HEK293T (cell line): ENCODE data around the gene MRPS2.

Experiments
- CTCF ChIA-PET: fragments of 350-600 bp; formaldehyde crosslinking; extraction: SDS; loops from one replicate; lab custom pipeline; 2021; ENCODE audit warnings: antibody characterized with exemption, inconsistent platforms; lab: Yijun Ruan, JAX
- POLR2A ChIA-PET: fragments of 350-600 bp; formaldehyde crosslinking; extraction: SDS; loops from one replicate; lab custom pipeline; 2020; ENCODE audit warnings: antibody characterized with exemption, inconsistent platforms; lab: Yijun Ruan, JAX
- DNase-seq: peaks from one replicate; pipeline ENCODE4 v3.0.0; 2012; ENCODE audit warnings: mixed read lengths; ENCODE audit errors: extremely low spot score
- ARNT ChIP-seq: fragments of 450-650 bp; IDR thresholded peaks from 2 replicates; pipeline ENCODE4 v1.6.1; 2017; ENCODE audit warnings: mild to moderate bottlenecking
- BHLHE40 ChIP-seq: fragments of 450-650 bp; IDR thresholded peaks from 2 replicates; pipeline ENCODE4 v1.6.1; 2016; ENCODE audit warnings: mild to moderate bottlenecking, moderate library complexity, borderline replicate concordance
- CTBP1 ChIP-seq: fragments of 450-650 bp; IDR thresholded peaks from 2 replicates; pipeline ENCODE4 v1.6.1; 2016; ENCODE audit warnings: borderline replicate concordance
- ELF4 ChIP-seq: fragments of 450-650 bp; IDR thresholded peaks from 2 replicates; pipeline ENCODE4 v1.6.1; 2017; ENCODE audit warnings: antibody characterized with exemption
- FOXA1 ChIP-seq: fragments of 450-650 bp; IDR thresholded peaks from 2 replicates; pipeline ENCODE4 v1.6.1; 2016; ENCODE audit warnings: mild to moderate bottlenecking
- FOXK2 ChIP-seq: fragments of 450-650 bp; IDR thresholded peaks from 2 replicates; pipeline ENCODE4 v1.6.1; 2016; ENCODE audit warnings: mild to moderate bottlenecking
- FOXM1 ChIP-seq: fragments of 450-650 bp; IDR thresholded peaks from 2 replicates; pipeline ENCODE4 v1.6.1; 2017; ENCODE audit warnings: mild to moderate bottlenecking, borderline replicate concordance
- HDGF ChIP-seq: fragments of 450-650 bp; IDR thresholded peaks from 2 replicates; pipeline ENCODE4 v1.6.1; 2017; ENCODE audit warnings: antibody characterized with exemption, borderline replicate concordance
- L3MBTL2 ChIP-seq: fragments of 450-650 bp; conservative IDR thresholded peaks from 2 replicates; pipeline ENCODE4 v1.6.1; 2016; ENCODE audit warnings: mild to moderate bottlenecking
- LEF1 ChIP-seq: fragments of 450-650 bp; IDR thresholded peaks from 2 replicates; pipeline ENCODE4 v1.6.1; 2017; ENCODE audit warnings: mild to moderate bottlenecking, borderline replicate concordance
- NFRKB ChIP-seq: fragments of 450-650 bp; IDR thresholded peaks from 2 replicates; pipeline ENCODE4 v1.6.1; 2016; ENCODE audit warnings: mild to moderate bottlenecking, moderate library complexity
- SP1 ChIP-seq: fragments of 450-650 bp; IDR thresholded peaks from 2 replicates; pipeline ENCODE4 v1.6.1; 2017
- SUZ12 ChIP-seq: fragments of 450-650 bp; IDR thresholded peaks from 2 replicates; pipeline ENCODE4 v1.6.1; 2016; ENCODE audit warnings: mild to moderate bottlenecking
- TARDBP ChIP-seq: fragments of 450-650 bp; IDR thresholded peaks from 2 replicates; pipeline ENCODE4 v1.6.1; 2016
- ZNF384 ChIP-seq: fragments of 450-650 bp; IDR thresholded peaks from 2 replicates; pipeline ENCODE4 v1.6.1; 2016
- TF ChIP-seq, protein P1 (sequence below): fragments of 450-650 bp; IDR thresholded peaks from 2 replicates; pipeline ENCODE4 v1.6.1; 2016

MRPS2 gene

DNA sequence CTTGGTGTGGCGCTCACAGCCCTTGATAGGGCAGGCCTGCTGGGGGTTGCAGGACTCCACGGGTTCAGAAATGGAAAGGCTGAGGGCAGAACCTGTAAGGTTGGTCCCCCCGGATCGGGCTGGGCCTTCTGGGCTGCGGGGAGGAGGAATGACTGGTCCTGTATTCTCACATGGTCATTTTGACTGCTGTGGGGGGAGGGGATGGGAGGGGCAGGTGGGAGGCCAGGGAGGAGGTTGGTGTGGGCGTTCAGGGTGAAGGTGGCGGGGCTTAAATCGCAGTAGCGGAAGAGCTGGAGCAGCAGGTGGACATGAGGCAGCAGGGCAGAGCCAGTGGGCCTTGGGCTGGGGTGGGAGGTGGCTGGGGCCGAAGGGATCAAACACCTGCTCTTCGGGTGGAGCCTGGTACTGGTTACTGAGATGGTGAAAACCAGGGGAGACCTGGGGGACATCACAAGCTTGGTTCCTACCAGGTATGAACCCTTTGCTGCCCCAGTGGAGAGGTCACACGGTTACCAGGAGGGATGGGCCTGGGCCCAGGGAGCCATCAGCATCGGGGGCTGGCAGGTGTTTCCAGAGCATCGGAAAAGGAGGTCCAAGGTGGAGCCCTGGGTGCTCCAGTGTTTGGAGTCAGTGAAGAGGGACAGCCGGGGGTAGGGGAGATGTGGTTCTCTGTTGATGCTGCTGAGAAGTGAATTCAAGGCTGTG lies 1.8 kb downstream of the MRPS2 start:
- DNase-seq, result no peak
- no peak for TF ChIP-seq CTBP1
- no peak for TF ChIP-seq ARNT
- no peak for TF ChIP-seq SUZ12
- TF ChIP-seq BHLHE40, result no peak
- no peak for TF ChIP-seq ZNF384
- no peak for TF ChIP-seq ELF4
- TF ChIP-seq HDGF, result no peak
- TF ChIP-seq FOXK2, result no peak
- TF ChIP-seq, protein P1, sequence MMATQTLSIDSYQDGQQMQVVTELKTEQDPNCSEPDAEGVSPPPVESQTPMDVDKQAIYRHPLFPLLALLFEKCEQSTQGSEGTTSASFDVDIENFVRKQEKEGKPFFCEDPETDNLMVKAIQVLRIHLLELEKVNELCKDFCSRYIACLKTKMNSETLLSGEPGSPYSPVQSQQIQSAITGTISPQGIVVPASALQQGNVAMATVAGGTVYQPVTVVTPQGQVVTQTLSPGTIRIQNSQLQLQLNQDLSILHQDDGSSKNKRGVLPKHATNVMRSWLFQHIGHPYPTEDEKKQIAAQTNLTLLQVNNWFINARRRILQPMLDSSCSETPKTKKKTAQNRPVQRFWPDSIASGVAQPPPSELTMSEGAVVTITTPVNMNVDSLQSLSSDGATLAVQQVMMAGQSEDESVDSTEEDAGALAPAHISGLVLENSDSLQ, result no peak
- CTCF ChIA-PET, result no interaction called here
- POLR2A ChIA-PET, result no interaction called here

DNA sequence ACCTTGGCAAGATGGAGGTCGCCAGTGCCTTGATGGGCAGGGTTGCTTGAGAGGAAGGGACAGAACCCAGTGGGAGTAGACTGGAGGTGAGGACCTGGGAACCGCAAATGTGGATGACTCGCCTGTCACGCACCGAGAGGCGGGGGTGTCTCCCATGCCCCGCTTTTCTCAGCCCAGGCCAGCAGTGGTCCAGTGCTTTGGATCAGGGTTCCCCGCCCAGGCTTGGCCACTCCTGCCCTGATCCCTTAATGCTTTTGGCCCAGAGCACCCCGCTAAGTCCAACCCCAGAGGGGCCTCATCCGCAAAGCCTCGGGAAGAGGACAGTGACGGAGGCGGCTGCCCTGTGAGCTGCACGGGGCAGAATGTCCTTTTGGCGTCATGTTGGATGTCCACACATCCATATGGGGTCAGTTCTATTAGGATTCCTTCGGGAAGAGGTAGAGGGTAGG lies 2.4 kb downstream of the MRPS2 start:
- DNase-seq, result no peak
- ChIA-PET CTCF (no interaction called here), POLR2A (no interaction called here)
- no peak for TF ChIP-seq HDGF
- TF ChIP-seq, protein P1, result no peak
- TF ChIP-seq ARNT, result no peak
- TF ChIP-seq ELF4, result no peak
- TF ChIP-seq FOXK2, result no peak
- TF ChIP-seq FOXM1, result no peak
- no peak for TF ChIP-seq CTBP1
- TF ChIP-seq ZNF384, result no peak
- TF ChIP-seq TARDBP, result no peak
- no peak for TF ChIP-seq L3MBTL2
- TF ChIP-seq SP1, result no peak
- no peak for TF ChIP-seq FOXA1
- TF ChIP-seq BHLHE40, result no peak
- TF ChIP-seq SUZ12, result no peak

DNA sequence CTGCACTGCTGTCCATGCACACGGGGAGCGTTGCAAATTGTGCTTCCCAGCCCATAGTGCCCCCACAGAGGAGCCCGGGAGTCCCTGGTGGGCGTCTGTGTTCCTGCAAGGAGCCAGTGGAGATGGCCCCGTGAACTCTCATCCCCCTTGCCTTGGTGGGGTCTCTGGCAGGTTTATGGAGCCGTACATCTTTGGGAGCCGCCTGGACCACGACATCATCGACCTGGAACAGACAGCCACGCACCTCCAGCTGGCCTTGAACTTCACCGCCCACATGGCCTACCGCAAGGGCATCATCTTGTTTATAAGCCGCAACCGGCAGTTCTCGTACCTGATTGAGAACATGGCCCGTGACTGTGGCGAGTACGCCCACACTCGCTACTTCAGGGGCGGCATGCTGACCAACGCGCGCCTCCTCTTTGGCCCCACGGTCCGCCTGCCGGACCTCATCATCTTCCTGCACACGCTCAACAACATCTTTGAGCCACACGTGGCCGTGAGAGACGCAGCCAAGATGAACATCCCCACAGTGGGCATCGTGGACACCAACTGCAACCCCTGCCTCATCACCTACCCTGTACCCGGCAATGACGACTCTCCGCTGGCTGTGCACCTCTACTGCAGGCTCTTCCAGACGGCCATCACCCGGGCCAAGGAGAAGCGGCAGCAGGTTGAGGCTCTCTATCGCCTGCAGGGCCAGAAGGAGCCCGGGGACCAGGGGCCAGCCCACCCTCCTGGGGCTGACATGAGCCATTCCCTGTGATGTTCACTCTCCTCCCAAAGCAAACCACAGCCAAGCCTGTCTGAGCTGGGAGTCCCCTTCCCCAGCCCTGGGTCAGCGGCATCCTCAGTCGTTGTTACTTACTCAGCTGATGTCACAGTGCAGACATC lies 3.1 kb downstream of the MRPS2 start:
- ChIA-PET CTCF (no interaction called here), POLR2A (no interaction called here)
- DNase-seq, result no peak
- TF ChIP-seq TARDBP, result no peak
- TF ChIP-seq ELF4, result no peak
- TF ChIP-seq NFRKB, result no peak
- no peak for TF ChIP-seq ZNF384
- TF ChIP-seq ARNT, result no peak
- no peak for TF ChIP-seq LEF1

DNA sequence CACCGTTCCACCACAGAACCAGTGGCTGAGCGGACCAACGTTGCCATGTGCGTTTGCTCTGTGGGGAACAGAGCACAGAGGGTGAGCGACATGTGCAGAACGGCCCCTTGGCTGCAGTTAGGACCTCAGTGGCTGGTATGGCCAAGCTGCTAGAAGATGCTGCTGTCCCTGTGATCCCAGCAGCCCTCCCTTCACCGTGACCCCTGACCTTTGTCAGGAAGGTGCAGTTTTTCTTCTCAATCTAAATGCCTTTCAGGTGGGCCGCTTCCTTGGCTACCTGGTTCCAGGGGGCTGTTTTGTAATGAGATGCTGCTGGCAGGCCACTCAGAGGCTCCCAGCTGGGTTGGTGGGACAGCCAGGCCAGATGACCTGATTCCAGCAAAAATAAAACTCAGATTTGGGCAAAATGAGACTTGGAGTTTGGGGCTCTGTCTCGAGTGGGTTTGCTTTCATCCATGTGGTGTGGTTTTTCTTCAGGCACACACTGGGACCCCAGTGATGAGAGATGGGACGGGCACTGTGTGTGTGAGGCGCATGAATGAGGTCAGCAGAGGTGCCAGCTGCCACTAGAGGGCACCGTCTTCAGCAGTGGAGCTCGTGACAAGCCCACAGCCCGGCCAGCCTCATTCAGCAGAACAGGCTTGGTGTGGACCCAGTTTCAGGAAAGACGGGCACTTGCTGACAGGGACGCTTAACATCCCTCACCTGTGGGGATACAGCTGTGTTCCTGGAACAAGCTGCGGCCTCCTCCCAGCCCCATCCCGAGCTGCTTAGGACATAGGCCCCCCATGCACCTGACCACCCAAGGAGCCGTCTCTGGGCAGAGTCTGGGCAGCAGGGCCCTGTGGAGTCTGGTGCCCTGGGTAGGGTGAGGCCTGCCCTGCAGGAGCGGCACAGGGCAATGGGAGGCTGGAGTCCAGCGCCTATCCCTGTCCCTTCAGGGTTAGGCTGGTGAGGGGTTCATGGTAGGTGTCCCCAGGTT lies 4.1 kb downstream of the MRPS2 start:
- ChIA-PET POLR2A (interaction anchor here (0.7 to 1.5 kb wide), 2 partner anchors 24 kb away, joined by 3 to 5 read pairs; no protein-coding TSS in a partner anchor), CTCF (interaction anchor here (0.7 to 1.0 kb wide), 2 partner anchors 99 to 279 kb away, joined by 3 to 4 read pairs; no protein-coding TSS in a partner anchor)
- TF ChIP-seq, protein P1, result no peak
- TF ChIP-seq NFRKB (no peak), SUZ12 (no peak), FOXM1 (no peak), SP1 (no peak)
- peak; percentile 60 for DNase-seq

DNA sequence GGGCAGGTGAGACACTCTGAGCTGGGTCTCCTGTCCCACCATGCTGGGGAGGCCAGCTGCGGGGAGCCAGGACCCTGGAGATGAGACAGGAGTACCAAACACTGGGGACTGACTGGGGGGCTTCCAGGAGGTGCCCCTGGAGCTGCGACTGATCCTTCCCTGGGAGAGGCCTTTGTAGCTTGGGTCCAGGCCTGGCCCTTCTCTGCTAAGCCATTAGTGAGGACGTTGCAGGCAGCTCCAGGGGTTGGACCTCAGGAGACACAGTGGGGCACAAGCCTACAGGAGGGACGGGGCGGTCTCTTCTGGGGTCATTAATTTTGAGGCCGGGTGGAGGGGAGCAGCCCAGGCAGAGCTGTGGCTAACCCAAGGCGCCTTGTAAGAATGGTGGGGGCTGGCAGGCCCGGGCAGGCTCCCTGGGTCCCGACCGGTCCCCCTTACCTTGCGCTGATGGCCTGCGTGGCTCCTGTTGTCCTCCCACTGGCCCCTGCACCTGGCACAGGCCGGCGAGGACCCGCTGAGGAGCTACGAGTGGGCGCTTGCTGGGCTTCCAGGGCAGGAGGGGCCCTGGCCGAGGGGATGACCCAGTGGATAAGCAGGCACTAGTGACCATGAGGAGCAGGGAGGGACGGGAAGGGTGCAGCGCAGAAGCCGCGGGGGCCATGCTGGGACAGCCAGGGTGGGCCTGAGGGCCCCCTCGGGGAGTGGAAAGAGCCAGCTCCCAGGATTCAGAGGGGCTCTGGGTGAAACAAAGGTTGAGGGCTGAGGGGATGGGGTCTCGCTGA lies 5.1 kb downstream of the MRPS2 start:
- DNase-seq, result no peak
- POLR2A ChIA-PET, result interaction anchor here (1.5 kb wide), 1 partner anchor 25 kb away, joined by 5 read pairs; no protein-coding TSS in a partner anchor
- CTCF ChIA-PET, result interaction anchor here (0.6 kb wide), 1 partner anchor 1329 kb away, joined by 3 read pairs; no protein-coding TSS in a partner anchor
- TF ChIP-seq L3MBTL2, result no peak
- TF ChIP-seq HDGF, result no peak
- no peak for TF ChIP-seq CTBP1
- no peak for TF ChIP-seq BHLHE40
- no peak for TF ChIP-seq TARDBP
- no peak for TF ChIP-seq FOXK2
- TF ChIP-seq FOXA1, result no peak
- TF ChIP-seq NFRKB, result no peak
- no peak for TF ChIP-seq FOXM1
- no peak for TF ChIP-seq ARNT
- TF ChIP-seq SP1, result no peak
- TF ChIP-seq LEF1, result no peak
- no peak for TF ChIP-seq ZNF384
- TF ChIP-seq SUZ12, result no peak
